NCI-H1436 (cell line): Measurements from ENCODE around the gene HSD11B1L.
"Not testable (repeated sequence)": the region's sequence is repeated elsewhere in the genome, so short reads cannot be mapped to it uniquely, and the experiment has no call there.

Experiments
- DNase-seq: peaks from one replicate; lab custom pipeline; 2025; lab: John Stamatoyannopoulos, UW

The HSD11B1L gene

DNA sequence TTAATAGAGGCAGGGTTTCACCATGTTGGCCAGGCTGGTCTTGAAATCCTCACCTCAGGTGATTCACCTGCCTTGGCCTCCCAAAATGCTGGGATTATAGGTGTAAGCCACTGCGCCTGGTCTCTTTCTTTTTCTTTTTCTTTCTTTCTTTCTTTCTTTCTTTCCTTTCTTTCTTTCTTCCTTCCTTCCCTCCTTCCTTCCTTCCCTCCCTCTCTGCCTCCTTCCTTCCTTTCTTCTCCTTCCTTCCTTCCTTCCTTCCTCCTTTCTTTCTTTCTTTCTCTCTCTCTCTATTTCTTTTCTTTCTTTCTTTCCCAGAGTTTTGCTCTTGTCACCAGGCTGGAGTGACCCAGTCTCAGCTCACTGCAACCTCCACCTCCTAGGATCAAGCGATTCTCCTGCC is 52.3 kb downstream of the HSD11B1L start:
- not testable (repeated sequence) for DNase-seq
